SK-N-SH (cell line): Measurements from ENCODE around the gene MELTF.

Source experiments
- CTCF ChIP-seq: fragments of 200-600 bp; sonication (generic); IDR thresholded peaks from 2 replicates; pipeline ENCODE4 v1.6.1; 2017; ENCODE audit warnings: antibody characterized with exemption, mild to moderate bottlenecking, moderate library complexity
- GATA2 ChIP-seq: sonication (generic); formaldehyde crosslinking; IDR thresholded peaks from 2 replicates; pipeline ENCODE4 v1.5.0; 2020; ENCODE audit warnings: mild to moderate bottlenecking, missing genetic modification reagents
- MAX ChIP-seq: IDR thresholded peaks from 2 replicates; pipeline ENCODE4 v1.4.0; 2012; ENCODE audit warnings: low read depth
- POLR2AphosphoS5 ChIP-seq: IDR thresholded peaks from 2 replicates; pipeline ENCODE4 v1.6.1; 2012; ENCODE audit warnings: low read depth, low read length
- SIN3A ChIP-seq: IDR thresholded peaks from 2 replicates; pipeline ENCODE4 v1.6.1; 2012; ENCODE audit warnings: low read depth, mild to moderate bottlenecking, low read length, moderate library complexity, borderline replicate concordance
- TAF1 ChIP-seq: IDR thresholded peaks from 2 replicates; pipeline ENCODE4 v1.6.1; 2012; ENCODE audit warnings: low read depth, mild to moderate bottlenecking, low read length, moderate library complexity, borderline replicate concordance
- USF1 ChIP-seq: IDR thresholded peaks from 2 replicates; pipeline ENCODE4 v1.4.0; 2012; ENCODE audit warnings: low read depth, borderline replicate concordance
- YY1 ChIP-seq: IDR thresholded peaks from 2 replicates; pipeline ENCODE4 v1.4.0; 2012; ENCODE audit warnings: low read depth, mild to moderate bottlenecking
- TF ChIP-seq, protein P1 (sequence below): IDR thresholded peaks from 2 replicates; pipeline ENCODE4 v1.4.0; 2012; ENCODE audit warnings: low read depth, borderline replicate concordance

GRCh38 chr3:196997311-196997710 is 32.3 kb downstream of the MELTF start:
- no peak for TF ChIP-seq GATA2 (CRISPR knock-in tag)
- TF ChIP-seq USF1, result no peak
- no peak for TF ChIP-seq CTCF
- no peak for TF ChIP-seq MAX
- TF ChIP-seq POLR2AphosphoS5, result no peak
- no peak for TF ChIP-seq SIN3A
- TF ChIP-seq, protein P1, sequence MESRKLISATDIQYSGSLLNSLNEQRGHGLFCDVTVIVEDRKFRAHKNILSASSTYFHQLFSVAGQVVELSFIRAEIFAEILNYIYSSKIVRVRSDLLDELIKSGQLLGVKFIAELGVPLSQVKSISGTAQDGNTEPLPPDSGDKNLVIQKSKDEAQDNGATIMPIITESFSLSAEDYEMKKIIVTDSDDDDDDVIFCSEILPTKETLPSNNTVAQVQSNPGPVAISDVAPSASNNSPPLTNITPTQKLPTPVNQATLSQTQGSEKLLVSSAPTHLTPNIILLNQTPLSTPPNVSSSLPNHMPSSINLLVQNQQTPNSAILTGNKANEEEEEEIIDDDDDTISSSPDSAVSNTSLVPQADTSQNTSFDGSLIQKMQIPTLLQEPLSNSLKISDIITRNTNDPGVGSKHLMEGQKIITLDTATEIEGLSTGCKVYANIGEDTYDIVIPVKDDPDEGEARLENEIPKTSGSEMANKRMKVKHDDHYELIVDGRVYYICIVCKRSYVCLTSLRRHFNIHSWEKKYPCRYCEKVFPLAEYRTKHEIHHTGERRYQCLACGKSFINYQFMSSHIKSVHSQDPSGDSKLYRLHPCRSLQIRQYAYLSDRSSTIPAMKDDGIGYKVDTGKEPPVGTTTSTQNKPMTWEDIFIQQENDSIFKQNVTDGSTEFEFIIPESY, result no peak
- TF ChIP-seq YY1, result no peak
- TF ChIP-seq TAF1, result no peak
